ENCODE measurements around the gene SAP30L.

Gene SAP30L, protein sequence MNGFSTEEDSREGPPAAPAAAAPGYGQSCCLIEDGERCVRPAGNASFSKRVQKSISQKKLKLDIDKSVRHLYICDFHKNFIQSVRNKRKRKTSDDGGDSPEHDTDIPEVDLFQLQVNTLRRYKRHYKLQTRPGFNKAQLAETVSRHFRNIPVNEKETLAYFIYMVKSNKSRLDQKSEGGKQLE

DNA sequence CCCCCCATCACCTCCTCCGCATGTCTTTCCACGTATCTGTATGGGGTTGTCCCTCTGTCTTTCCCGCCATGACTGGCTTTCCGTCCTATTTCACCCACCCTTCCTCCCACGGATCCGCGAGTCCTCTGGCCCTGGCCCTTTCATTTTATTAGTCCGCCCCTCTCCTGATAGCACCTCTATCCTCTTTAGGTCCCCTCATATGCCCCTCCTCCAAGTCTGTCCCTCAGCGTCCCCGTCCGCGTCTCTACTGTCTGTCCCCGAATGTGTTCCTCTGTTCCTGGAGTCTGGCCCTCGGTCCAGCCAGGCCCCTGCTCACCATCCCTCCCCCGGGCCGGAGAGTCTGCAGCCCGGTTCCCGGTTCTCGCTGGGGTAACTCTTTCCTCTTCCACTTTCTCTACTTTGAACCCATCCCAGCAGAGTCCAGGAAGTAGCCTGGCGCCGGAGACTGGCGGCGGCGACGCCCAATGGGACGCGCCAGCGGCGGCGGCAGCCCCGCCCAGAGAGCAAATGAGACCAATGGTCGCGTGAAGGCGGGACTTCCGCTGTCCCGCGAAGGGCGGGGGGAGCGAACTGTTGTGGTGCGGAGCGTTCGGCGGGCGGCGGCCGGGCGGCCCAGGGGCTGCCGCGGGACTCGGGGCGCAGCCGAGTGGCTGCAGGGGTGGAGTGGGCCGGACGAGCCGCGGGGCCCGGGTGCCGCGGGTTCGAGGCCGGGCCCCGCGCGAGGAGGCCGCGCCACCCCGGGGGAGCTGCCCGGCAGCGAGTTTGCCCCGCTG, at the start of gene SAP30L:
Gene SAP30L, plus strand, starts transcription at position 576 of the 773 bp plus-strand sequence. CDS start 608 bp downstream, outside the sequence.
- peaks cover 8% of the 10 kb centered on the region for H3K36me3 ChIP-seq (ENCODE audit: control insufficient read depth, insufficient read depth, low read length)
- no peaks in the 10 kb centered on the region for H3K9me3 ChIP-seq (ENCODE audit: control insufficient read depth, insufficient read depth, low read length)
- no peaks in the 10 kb centered on the region for H3K27me3 ChIP-seq (ENCODE audit: control insufficient read depth, insufficient read depth, low read length)
- peaks cover 4% of the 10 kb centered on the region for H3K4me1 ChIP-seq (ENCODE audit: control insufficient read depth, insufficient read depth, low read length)
- peak within 1 kb of the TSS; percentile 98 for H3K4me3 ChIP-seq (ENCODE audit: low read depth, low read length)
- H3K9ac ChIP-seq (ENCODE audit: low read depth, low read length) = peak within 1 kb of the TSS; percentile 66

GRCh38 chr5:154396128-154396527, 49.7 kb upstream of the SAP30L start:
- no peaks in the 10 kb centered on the region for H3K9me3 ChIP-seq (ENCODE audit: control insufficient read depth, insufficient read depth, low read length)

GRCh38 chr5:154397652-154398406, 48.0 kb upstream of the SAP30L start:
- H3K36me3 ChIP-seq (ENCODE audit: control insufficient read depth, insufficient read depth, low read length) = no peaks in the 10 kb centered on the region
- no peak overlapping the region for H3K4me3 ChIP-seq (ENCODE audit: low read depth, low read length)
- H3K9me3 ChIP-seq (ENCODE audit: control insufficient read depth, insufficient read depth, low read length) = no peaks in the 10 kb centered on the region

More at GRCh38 chr5:154396128-154396527, 49.7 kb upstream of the SAP30L start:
- H3K4me3 ChIP-seq (ENCODE audit: low read depth, low read length) = no peak overlapping the region
- H3K36me3 ChIP-seq (ENCODE audit: control insufficient read depth, insufficient read depth, low read length) = no peaks in the 10 kb centered on the region
- H3K4me1 ChIP-seq (ENCODE audit: control insufficient read depth, insufficient read depth, low read length) = peaks cover 5% of the 10 kb centered on the region
- H3K9ac ChIP-seq (ENCODE audit: low read depth, low read length) = no peak overlapping the region
- H3K27me3 ChIP-seq (ENCODE audit: control insufficient read depth, insufficient read depth, low read length) = no peaks in the 10 kb centered on the region

DNA sequence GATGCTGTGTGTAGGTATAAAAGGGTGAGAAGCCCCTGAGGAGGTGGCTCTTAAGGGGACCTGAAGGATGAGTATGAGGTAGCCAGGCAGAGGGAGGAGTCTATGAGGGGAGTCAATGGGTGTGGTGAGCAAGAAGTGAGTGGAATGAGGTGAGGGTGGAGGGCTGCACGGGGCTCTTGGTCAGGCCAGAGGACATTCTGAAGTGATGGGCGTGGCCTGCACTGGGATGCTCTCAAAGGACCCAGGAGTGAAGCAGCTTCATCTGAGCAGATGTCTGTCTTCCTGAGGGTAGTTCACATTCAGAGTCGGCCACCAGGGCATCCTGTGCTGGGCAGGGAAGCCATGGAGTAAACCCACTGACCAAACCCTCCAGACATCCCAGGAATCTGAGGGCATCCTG, 45.1 kb upstream of the SAP30L start:
- Histone ChIP-seq H3K36me3 (ENCODE audit: control insufficient read depth, insufficient read depth, low read length) (no peaks in the 10 kb centered on the region), H3K4me1 (ENCODE audit: control insufficient read depth, insufficient read depth, low read length) (peaks cover 10% of the 10 kb centered on the region), H3K27me3 (ENCODE audit: control insufficient read depth, insufficient read depth, low read length) (no peaks in the 10 kb centered on the region), H3K4me3 (ENCODE audit: low read depth, low read length) (no peak overlapping the region), H3K9ac (ENCODE audit: low read depth, low read length) (no peak overlapping the region), H3K9me3 (ENCODE audit: control insufficient read depth, insufficient read depth, low read length) (no peaks in the 10 kb centered on the region)

More at GRCh38 chr5:154397652-154398406, 48.0 kb upstream of the SAP30L start:
- Histone ChIP-seq H3K9ac (ENCODE audit: low read depth, low read length) (no peak overlapping the region), H3K4me1 (ENCODE audit: control insufficient read depth, insufficient read depth, low read length) (peaks cover 5% of the 10 kb centered on the region), H3K27me3 (ENCODE audit: control insufficient read depth, insufficient read depth, low read length) (no peaks in the 10 kb centered on the region)

DNA sequence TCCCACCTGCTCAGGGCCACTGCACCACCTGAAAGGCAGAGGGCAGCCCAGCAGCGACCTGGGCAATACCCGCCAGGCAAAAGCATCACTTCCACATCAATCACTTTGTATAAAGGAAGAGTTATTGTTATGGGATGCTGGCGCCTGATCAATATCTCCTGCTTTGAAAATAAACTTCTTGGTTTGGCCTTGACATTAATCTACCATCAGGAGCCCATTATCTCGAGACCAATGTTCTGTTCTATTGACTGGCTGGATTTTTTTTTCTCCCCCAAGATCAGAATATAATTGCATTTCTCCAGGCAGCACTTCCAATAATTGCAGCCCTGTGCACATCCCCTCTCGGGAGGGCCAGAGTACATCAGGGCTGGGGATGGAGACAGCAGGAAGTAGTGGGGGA, 44.4 kb upstream of the SAP30L start:
- Histone ChIP-seq H3K27me3 (ENCODE audit: control insufficient read depth, insufficient read depth, low read length) (no peaks in the 10 kb centered on the region), H3K4me3 (ENCODE audit: low read depth, low read length) (no peak overlapping the region), H3K4me1 (ENCODE audit: control insufficient read depth, insufficient read depth, low read length) (peaks cover 5% of the 10 kb centered on the region), H3K9ac (ENCODE audit: low read depth, low read length) (no peak overlapping the region), H3K9me3 (ENCODE audit: control insufficient read depth, insufficient read depth, low read length) (no peaks in the 10 kb centered on the region), H3K36me3 (ENCODE audit: control insufficient read depth, insufficient read depth, low read length) (no peaks in the 10 kb centered on the region)

GRCh38 chr5:154401931-154402330, 43.9 kb upstream of the SAP30L start:
- Histone ChIP-seq H3K9ac (ENCODE audit: low read depth, low read length) (no peak overlapping the region), H3K27me3 (ENCODE audit: control insufficient read depth, insufficient read depth, low read length) (no peaks in the 10 kb centered on the region), H3K4me1 (ENCODE audit: control insufficient read depth, insufficient read depth, low read length) (peaks cover 5% of the 10 kb centered on the region), H3K36me3 (ENCODE audit: control insufficient read depth, insufficient read depth, low read length) (no peaks in the 10 kb centered on the region), H3K9me3 (ENCODE audit: control insufficient read depth, insufficient read depth, low read length) (no peaks in the 10 kb centered on the region), H3K4me3 (ENCODE audit: low read depth, low read length) (no peak overlapping the region)

DNA sequence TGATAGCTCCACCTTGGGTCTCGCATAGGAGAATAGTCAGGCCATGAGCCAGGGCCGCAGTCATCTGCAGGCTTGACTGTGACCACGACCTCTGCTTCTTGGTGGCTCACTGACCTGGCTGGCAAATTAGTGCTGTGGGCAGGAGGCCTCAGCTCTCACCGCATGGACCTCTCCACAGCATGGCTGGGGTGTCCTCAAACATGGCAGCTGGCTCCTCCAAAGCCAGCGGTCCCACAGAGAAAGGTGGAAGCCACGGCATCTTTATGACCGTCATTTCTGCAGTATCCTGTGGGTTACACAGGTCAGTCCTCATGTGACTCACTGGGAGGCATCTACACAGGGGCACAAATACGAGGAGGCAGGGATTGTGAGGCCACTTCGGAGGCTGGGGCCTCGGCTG, 43.2 kb upstream of the SAP30L start:
- no peaks in the 10 kb centered on the region for H3K9me3 ChIP-seq (ENCODE audit: control insufficient read depth, insufficient read depth, low read length)
- no peak overlapping the region for H3K4me3 ChIP-seq (ENCODE audit: low read depth, low read length)
- H3K9ac ChIP-seq (ENCODE audit: low read depth, low read length) = no peak overlapping the region
- peaks cover 5% of the 10 kb centered on the region for H3K4me1 ChIP-seq (ENCODE audit: control insufficient read depth, insufficient read depth, low read length)
- H3K27me3 ChIP-seq (ENCODE audit: control insufficient read depth, insufficient read depth, low read length) = no peaks in the 10 kb centered on the region
- no peaks in the 10 kb centered on the region for H3K36me3 ChIP-seq (ENCODE audit: control insufficient read depth, insufficient read depth, low read length)

GRCh38 chr5:154403234-154403633, 42.6 kb upstream of the SAP30L start:
- no peaks in the 10 kb centered on the region for H3K36me3 ChIP-seq (ENCODE audit: control insufficient read depth, insufficient read depth, low read length)
- H3K9me3 ChIP-seq (ENCODE audit: control insufficient read depth, insufficient read depth, low read length) = no peaks in the 10 kb centered on the region
- peaks cover 5% of the 10 kb centered on the region for H3K4me1 ChIP-seq (ENCODE audit: control insufficient read depth, insufficient read depth, low read length)
- no peak overlapping the region for H3K9ac ChIP-seq (ENCODE audit: low read depth, low read length)
- H3K4me3 ChIP-seq (ENCODE audit: low read depth, low read length) = no peak overlapping the region
- no peaks in the 10 kb centered on the region for H3K27me3 ChIP-seq (ENCODE audit: control insufficient read depth, insufficient read depth, low read length)

GRCh38 chr5:154403776-154404387, 41.9 kb upstream of the SAP30L start:
- Histone ChIP-seq H3K36me3 (ENCODE audit: control insufficient read depth, insufficient read depth, low read length) (no peaks in the 10 kb centered on the region), H3K9ac (ENCODE audit: low read depth, low read length) (no peak overlapping the region), H3K27me3 (ENCODE audit: control insufficient read depth, insufficient read depth, low read length) (no peaks in the 10 kb centered on the region), H3K4me3 (ENCODE audit: low read depth, low read length) (no peak overlapping the region), H3K9me3 (ENCODE audit: control insufficient read depth, insufficient read depth, low read length) (no peaks in the 10 kb centered on the region), H3K4me1 (ENCODE audit: control insufficient read depth, insufficient read depth, low read length) (peaks cover 5% of the 10 kb centered on the region)

DNA sequence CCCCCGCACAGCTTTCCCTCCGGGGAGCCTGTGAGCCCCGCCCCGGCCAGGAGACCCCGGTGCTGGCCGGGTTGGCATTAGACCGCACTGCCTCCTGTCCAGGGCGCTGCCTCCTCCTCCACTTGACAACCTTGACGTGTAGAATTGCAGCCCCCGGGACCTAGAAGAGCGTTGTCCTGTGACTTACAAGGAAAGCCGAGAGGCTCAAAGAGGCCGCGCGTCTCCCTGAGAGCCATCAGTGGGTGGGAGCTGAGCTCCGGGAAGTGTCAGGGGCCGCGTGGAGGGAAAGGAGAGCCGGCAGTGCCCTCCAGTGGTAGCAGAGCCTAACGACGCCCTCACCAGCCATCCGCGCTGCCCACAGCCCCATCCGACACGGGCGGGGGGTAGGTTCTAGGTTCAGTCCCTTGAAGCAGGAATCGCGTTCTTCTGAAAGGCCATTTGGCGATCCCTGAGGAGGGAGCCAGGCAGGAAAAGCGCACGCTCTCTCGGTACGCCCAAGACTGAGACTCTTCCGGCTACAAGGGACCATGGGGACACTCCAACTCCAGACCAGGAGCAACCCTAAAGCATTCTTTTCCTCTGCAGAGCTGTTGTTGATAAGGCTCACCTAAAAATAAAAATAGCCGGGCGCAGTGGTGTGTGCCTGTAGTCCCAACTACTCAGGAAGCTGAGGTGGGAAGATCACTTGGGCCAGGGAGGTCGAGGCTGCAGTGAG, 40.6 kb upstream of the SAP30L start:
- Histone ChIP-seq H3K9me3 (ENCODE audit: control insufficient read depth, insufficient read depth, low read length) (no peaks in the 10 kb centered on the region), H3K27me3 (ENCODE audit: control insufficient read depth, insufficient read depth, low read length) (no peaks in the 10 kb centered on the region), H3K4me3 (ENCODE audit: low read depth, low read length) (peak overlapping the region; percentile 31), H3K9ac (ENCODE audit: low read depth, low read length) (peak overlapping the region; percentile 9), H3K4me1 (ENCODE audit: control insufficient read depth, insufficient read depth, low read length) (peaks cover 5% of the 10 kb centered on the region), H3K36me3 (ENCODE audit: control insufficient read depth, insufficient read depth, low read length) (no peaks in the 10 kb centered on the region)

- no peaks in the 10 kb centered on the region for H3K36me3 ChIP-seq (ENCODE audit: control insufficient read depth, insufficient read depth, low read length)
- H3K4me3 ChIP-seq (ENCODE audit: low read depth, low read length) = no peak overlapping the region
- H3K9me3 ChIP-seq (ENCODE audit: control insufficient read depth, insufficient read depth, low read length) = no peaks in the 10 kb centered on the region
- peaks cover 5% of the 10 kb centered on the region for H3K4me1 ChIP-seq (ENCODE audit: control insufficient read depth, insufficient read depth, low read length)
- H3K27me3 ChIP-seq (ENCODE audit: control insufficient read depth, insufficient read depth, low read length) = no peaks in the 10 kb centered on the region
- no peak overlapping the region for H3K9ac ChIP-seq (ENCODE audit: low read depth, low read length)
Observed at GRCh38 chr5:154406231-154406630, 39.6 kb upstream of the SAP30L start.

All from iPS-15b (cell line).